Esophagus squamous epithelium (tissue), 5 donors: ENCODE results near the gene FTCD. TPM values are rescaled to one million over a fixed set of nuclear protein-coding genes. Genes with fewer than 3 reads are reported as not detected.

Source experiments
- DNase-seq: peaks from one replicate; lab custom pipeline; 2025; lab: John Stamatoyannopoulos, UW
- H3K27ac ChIP-seq, 4 donors: fragments of 200-600 bp; sonication (generic); one replicate each; pipeline ENCODE4 v1.5.1; 2016 to 2019; ENCODE audit warnings: mild to moderate bottlenecking in 1 of 4
- H3K27me3 ChIP-seq, 4 donors: fragments of 200-600 bp; sonication (generic); 1 replicate in 3 of 4; 2 replicates in 1 of 4; pipeline versions ENCODE4 v1.5.1 to v1.6.0; 2017 to 2021; ENCODE audit warnings: antibody characterized with exemption in 1 of 4
- H3K36me3 ChIP-seq, 3 donors: fragments of 200-600 bp; sonication (generic); one replicate each; pipeline ENCODE4 v1.5.1; 2016 to 2019
- H3K4me1 ChIP-seq, 3 donors: fragments of 200-600 bp; sonication (generic); one replicate each; pipeline ENCODE4 v1.5.1; 2017 to 2019
- H3K4me3 ChIP-seq, 4 donors: fragments of 200-600 bp; sonication (generic); 1 replicate in 3 of 4; 2 replicates in 1 of 4; pipeline ENCODE4 v1.5.1; 2016 to 2019; ENCODE audit warnings: mild to moderate bottlenecking in 2 of 4, moderate library complexity in 1 of 4
- H3K9me3 ChIP-seq, 3 donors: fragments of 200-600 bp; sonication (generic); one replicate each; pipeline ENCODE4 v1.5.1; 2016 to 2019
- CTCF ChIP-seq, 6 experiments: fragments of 450-650 bp in 4 of 6; fragments of 200-600 bp in 2 of 6; sonication (generic) in 2 of 6; IDR thresholded peaks; one replicate each; pipeline ENCODE4 v1.5.1; 2016 to 2019; ENCODE audit warnings: antibody characterized with exemption in 6 of 6, mild to moderate bottlenecking in 4 of 6, moderate library complexity in 4 of 6
- POLR2A ChIP-seq, 4 donors: fragments of 450-650 bp; IDR thresholded peaks; one replicate each; pipeline ENCODE4 v1.6.1; 2017; ENCODE audit warnings: antibody characterized with exemption in 4 of 4, mild to moderate bottlenecking in 4 of 4, moderate library complexity in 3 of 4
- WGBS, 2 donors: methylation state at CpG; one replicate each; pipeline ENCODE4 v1.1.5; 2018; 5-methylcytosine and 5-hydroxymethylcytosine counted together
- intact Hi-C: fragments of 100-400 bp; cut with DNase I; formaldehyde crosslinking; loops from one replicate; pipeline ENCODE4 v1.15.0; 2022
- total RNA-seq, 4 donors: library from RNA; depleted of rRNA; stranded (reverse); fragments of >200 nt; gene quantifications; one replicate each; pipeline ENCODE4 v1.1.0, GENCODE V29; 2016
- donor health status: DM: yes; HTN: yes; CAD: no.

Gene FTCD
- total RNA-seq, 4 donors from 2014 or later: not detected

GRCh38 chr21:46199436-46200373 is 44.3 kb upstream of the FTCD start:
- Histone ChIP-seq H3K27me3 (no peaks in the 10 kb centered on the region), H3K4me3 (no peak overlapping the region), H3K9me3 (no peaks in the 10 kb centered on the region), H3K36me3 (peaks cover 22 to 88% (median 28%) of the 10 kb centered on the region in 3 donors), H3K4me1 (no peaks in the 10 kb centered on the region), H3K27ac (no peak overlapping the region)
- 76 to 84% methylated on average over 13 of the region's 13 CpGs for WGBS, 2 donors
- DNase-seq: no peak
- intact Hi-C loops: no loop called here
- no peak for TF ChIP-seq POLR2A (IDR thresholded peaks at IDR 0.05)
- no peak for TF ChIP-seq CTCF (IDR thresholded peaks at IDR 0.05)

GRCh38 chr21:46196733-46197132 is 41.4 kb upstream of the FTCD start:
- Histone ChIP-seq H3K4me3 (no peak overlapping the region), H3K4me1 (peaks cover 0 to 2% (median 0%) of the 10 kb centered on the region in 3 donors), H3K9me3 (no peaks in the 10 kb centered on the region), H3K36me3 (peaks cover 27 to 92% (median 38%) of the 10 kb centered on the region in 3 donors), H3K27ac (no peak overlapping the region), H3K27me3 (no peaks in the 10 kb centered on the region)
- no peak for DNase-seq
- WGBS, 2 donors: 83 to 96% methylated on average over 7 to 14 of the region's 20 CpGs
- TF ChIP-seq CTCF (IDR thresholded peaks at IDR 0.05): no peak
- no peak for TF ChIP-seq POLR2A (IDR thresholded peaks at IDR 0.05)
- intact Hi-C loops: no loop called here

GRCh38 chr21:46195595-46196195 is 40.3 kb upstream of the FTCD start:
- TF ChIP-seq CTCF (IDR thresholded peaks at IDR 0.05) (no peak), POLR2A (IDR thresholded peaks at IDR 0.05) (no peak)
- H3K4me1 ChIP-seq: peaks cover 0 to 12% (median 0%) of the 10 kb centered on the region in 3 donors
- DNase-seq: no peak
- no peak overlapping the region for H3K4me3 ChIP-seq
- H3K27ac ChIP-seq: no peak overlapping the region
- no peaks in the 10 kb centered on the region for H3K9me3 ChIP-seq
- intact Hi-C loops: no loop called here
- WGBS, 2 donors: 73 to 87% methylated on average over 2 to 15 of the region's 20 CpGs
- no peaks in the 10 kb centered on the region for H3K27me3 ChIP-seq
- peaks cover 27 to 100% (median 38%) of the 10 kb centered on the region in 3 donors for H3K36me3 ChIP-seq

GRCh38 chr21:46194374-46195334 is 39.3 kb upstream of the FTCD start:
- no peak for DNase-seq
- Histone ChIP-seq H3K9me3 (no peaks in the 10 kb centered on the region), H3K27me3 (no peaks in the 10 kb centered on the region), H3K4me3 (no peak overlapping the region), H3K36me3 (peaks cover 27 to 100% (median 38%) of the 10 kb centered on the region in 3 donors), H3K4me1 (peaks cover 0 to 22% (median under 1%) of the 10 kb centered on the region in 3 donors), H3K27ac (no peak overlapping the region)
- WGBS, 2 donors: 94 to 95% methylated on average over 14 to 23 of the region's 34 CpGs
- intact Hi-C loops: no loop called here
- TF ChIP-seq POLR2A (IDR thresholded peaks at IDR 0.05) (no peak), CTCF (IDR thresholded peaks at IDR 0.05) (no peak)
